CD4-positive, alpha-beta T cell treated with Interleukin-15 for 4 hours (primary cell): ENCODE measurements around the gene ARHGAP26.
A peak's percentile ranks its signal among the peaks of the same experiment; 100 is the strongest.

Experiments
- DNase-seq: peaks from one replicate; pipeline ENCODE4 v3.0.0-alpha.2; 2020; ENCODE audit warnings: low spot score

ARHGAP26 gene

GRCh38 chr5:143017541-143017940 lies 247.4 kb downstream of the ARHGAP26 start:
- no peak for DNase-seq

DNA sequence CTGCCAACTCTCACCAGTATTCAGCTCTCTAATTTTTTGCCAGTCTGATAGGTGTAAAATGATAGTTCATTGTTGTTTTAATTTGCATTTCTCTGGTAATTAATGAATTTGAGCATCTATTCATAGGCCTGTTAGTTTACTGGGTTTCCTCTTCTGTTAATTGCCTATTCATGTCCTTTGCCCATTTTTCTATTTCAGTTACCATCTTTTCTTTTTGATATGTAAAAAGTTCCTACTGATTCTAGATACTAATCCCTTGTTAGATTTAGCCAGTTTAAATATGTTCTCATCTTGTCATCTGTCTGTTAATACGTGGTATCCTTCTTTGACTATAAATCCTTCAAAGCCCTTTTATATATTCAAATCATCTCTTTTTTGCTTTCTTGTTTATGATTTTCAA lies 247.8 kb downstream of the ARHGAP26 start:
- no peak for DNase-seq

- no peak for DNase-seq
Measured at GRCh38 chr5:143019157-143019556, 249.0 kb downstream of the ARHGAP26 start.

GRCh38 chr5:143019614-143020515 lies 249.7 kb downstream of the ARHGAP26 start:
- no peak for DNase-seq

DNA sequence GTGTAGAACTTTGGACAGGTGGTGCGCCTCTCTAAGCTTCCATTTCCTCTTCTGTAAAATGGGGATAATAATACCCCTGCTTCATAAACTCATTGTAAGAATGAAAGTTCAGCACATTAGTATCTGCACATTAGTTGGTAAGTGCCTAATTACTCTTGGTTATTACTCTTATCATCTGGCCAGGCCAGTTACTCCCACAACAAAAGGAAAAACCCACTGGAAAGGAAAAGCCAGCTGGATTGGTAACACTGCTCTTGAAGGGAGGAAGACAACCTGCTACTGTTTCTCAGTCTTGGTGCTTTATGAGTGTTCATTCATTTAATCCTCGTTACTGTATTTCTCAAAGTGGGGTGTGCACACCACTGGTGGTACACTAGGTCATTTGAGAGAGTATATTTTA lies 251.4 kb downstream of the ARHGAP26 start:
- no peak for DNase-seq

- no peak for DNase-seq
Measured at GRCh38 chr5:143023411-143024096, 253.4 kb downstream of the ARHGAP26 start.

DNA sequence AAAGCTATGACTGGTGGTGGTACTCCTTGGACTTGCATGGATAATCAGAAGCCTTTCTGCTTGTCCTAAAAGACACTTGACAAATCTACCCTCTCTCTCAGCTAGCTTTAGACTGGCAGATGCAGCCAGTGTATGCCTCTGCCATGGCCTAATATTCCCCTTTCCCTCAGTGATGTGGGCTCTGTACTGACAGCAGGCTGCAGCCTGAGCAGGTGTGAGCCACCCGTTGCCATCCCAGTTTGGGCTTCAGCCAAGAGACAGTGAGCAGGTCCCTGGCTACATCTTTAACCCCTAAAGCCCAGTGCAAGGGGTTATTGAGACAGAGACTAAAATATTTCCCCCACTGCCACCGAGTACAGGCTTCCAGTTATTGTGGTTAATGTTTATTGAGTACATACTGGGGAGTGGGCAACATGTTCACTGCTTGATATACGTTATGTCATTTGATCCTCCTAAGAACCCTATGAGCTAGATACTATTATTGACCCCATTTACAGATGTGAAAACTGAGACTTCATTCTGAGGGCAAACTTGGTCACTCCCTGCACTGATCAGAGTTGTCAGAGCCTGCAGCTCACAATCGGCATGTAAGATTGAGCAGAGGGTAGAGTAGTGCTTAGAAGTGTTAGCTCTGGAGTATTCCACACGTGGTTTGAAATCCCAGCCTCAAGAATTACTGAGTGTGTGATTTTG lies 254.2 kb downstream of the ARHGAP26 start:
- no peak for DNase-seq

- no peak for DNase-seq
Measured at GRCh38 chr5:143025376-143025775, 255.2 kb downstream of the ARHGAP26 start.

- DNase-seq = no peak
Measured at GRCh38 chr5:143025971-143026370, 255.8 kb downstream of the ARHGAP26 start.

DNA sequence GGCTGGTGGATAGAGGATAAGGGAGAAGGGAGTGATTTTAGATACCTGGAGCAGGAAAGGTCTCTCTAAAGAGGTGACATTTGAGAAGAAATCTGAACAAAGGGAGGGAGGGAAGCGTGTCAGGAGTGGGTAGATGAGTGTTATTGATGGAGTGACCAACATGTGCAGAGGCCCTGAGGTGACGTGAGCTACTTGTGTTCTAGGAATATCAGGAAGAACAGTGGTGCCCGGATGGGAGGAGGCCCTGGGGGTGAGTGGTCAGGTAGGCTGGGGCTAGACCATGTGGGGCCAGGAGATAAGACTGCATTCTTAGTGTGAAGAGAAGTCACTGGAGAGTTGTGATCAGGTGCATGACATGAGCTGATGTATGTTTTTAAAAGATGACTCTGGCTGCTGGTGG lies 256.2 kb downstream of the ARHGAP26 start:
- no peak for DNase-seq

DNA sequence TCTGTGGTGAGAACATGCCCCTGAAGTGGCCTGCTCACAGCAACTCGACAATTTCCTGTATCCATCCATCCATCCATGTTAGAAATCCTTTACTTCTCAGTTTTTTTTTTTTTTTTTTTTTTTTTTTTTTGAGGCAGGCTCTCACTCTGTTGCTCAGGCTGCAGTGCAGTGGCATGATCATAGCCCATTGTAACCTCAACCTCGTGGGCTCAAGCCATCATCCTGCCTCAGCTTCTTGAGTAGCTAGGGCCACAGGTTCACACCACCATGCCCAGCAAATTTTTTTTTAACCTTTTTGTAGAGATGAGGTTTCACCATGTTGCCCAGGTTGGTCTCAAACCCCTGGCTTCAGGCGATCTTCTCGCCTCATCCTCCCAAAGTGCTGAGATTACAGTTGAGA lies 259.1 kb downstream of the ARHGAP26 start:
- no peak for DNase-seq

- DNase-seq = peak; percentile 46
Measured at GRCh38 chr5:143030349-143030748, 260.2 kb downstream of the ARHGAP26 start.

DNA sequence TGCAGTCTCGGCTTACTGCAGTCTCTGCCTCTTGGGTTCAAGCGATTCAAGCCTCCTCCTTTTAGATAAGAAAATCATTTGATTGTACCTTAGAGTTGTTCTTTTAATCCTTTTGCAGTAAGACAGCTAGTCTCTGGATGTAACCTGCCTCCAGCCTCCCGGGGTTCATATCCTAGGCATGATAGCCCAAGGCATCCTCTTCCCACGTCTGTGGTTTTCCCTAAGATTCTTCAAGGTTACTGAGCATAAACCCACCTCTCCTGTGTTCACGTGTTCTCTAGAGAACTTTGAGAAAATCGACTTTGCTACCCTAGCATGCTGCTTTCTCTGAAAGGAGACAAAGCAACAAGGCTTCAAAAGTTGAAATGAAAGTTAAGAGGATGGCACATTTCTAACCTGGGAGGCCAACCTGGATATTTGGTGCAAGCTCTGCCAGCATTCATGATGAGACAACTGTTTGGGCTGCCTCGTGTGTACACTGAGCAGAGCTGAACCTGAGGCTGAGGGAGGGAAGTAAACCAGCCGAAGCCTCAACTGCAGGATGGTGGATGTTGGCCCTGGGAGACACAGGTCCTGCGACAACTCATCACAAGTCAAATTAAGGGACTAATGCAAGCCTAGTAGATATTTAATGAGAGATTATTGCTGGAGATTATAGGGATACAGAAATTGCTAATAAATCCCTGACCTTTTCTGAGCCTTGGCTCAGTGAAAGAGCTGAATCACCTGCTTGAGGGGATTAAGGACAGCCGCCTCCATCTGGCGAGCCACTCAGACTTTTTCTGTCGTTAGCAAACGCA lies 261.8 kb downstream of the ARHGAP26 start:
- DNase-seq = no peak

GRCh38 chr5:143032581-143032836 lies 262.3 kb downstream of the ARHGAP26 start:
- DNase-seq = no peak

DNA sequence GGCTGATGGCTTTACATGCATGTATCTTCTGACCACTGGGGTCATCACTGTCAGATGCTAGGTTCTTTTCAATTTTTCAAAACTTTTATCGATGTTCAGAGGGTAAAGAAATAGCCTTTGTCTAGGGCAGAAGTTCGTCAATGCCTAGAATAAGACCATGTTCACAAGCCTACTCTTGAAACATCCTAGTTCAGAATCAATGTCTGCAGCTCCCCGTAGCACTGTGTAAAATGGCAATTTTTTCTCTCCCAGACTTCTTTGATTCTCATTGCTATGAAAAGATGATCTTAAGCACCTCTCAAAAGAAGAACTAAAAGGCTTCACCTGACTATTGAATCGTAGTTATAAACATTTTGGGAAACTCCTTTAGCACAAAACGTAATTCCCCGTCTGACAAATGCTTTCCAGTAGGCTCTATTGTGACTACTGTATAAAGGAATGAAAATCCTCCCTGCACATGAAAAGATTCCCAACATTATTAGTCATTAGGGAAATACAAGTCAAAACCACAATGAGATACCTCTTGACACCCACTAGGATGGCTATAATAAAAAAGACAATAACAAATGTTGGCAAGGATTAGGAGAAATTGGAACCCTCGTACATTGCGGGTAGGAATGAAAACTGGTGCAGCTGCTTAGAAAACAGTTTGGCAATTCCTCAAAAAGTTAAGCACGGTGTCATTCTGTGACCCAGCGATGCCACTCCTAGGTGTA lies 263.5 kb downstream of the ARHGAP26 start:
- DNase-seq = no peak

DNA sequence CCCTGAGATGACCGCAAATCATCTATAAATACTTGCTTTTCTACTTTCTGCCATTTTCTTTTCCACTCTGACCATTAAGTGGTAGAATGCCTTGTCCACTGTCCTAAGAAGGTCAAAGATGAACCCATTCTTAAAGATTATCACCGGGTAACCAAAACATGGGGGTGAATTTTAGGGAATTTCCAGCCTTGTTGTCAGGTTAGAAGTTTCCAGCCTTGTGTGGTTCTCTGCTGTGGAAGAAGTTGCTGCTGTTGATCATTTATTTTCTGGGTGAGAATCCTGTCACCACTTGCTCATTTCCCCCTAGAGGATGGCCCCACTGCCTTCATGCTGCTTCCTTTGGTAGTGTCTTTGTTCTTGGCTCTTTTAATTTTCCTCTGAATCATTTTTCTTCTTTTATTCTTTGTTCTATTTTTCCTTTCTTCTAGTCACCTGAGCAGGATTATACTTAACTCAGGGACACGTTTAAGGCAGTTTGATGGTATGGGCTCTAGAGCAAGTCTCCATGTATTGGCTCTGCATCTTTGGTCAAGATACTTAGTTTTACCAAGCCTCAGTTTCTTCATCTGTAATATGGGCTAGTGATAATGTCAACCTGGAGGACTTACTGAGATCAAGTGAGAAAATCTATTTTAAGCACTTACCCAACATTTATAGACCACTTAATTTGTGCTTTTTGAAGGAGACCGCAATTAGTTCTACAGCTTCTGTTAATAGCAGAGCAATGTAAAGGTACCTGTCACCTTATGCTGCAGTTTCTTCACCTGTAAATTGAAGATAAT lies 266.2 kb downstream of the ARHGAP26 start:
- DNase-seq = no peak

DNA sequence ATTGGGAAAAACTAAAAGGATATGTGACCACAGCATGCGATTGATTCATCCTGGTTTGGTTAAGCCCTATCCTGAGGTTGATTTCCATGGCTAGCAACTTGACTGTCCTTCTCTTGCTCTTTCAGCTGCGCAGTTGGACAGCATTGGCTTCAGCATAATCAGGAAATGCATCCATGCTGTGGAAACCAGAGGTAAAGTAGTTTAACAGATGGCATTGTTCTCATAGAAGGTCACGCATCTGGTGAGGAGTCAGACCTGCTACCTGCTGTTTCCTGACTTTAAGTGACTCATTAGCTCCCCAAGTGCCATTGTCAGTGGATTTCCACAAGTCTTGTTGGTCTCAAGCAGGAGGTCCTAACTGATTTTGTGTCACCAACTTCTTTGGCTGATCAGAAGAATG lies 266.9 kb downstream of the ARHGAP26 start:
- DNase-seq = no peak

- no peak for DNase-seq
Measured at GRCh38 chr5:143037708-143038107, 267.5 kb downstream of the ARHGAP26 start.

DNA sequence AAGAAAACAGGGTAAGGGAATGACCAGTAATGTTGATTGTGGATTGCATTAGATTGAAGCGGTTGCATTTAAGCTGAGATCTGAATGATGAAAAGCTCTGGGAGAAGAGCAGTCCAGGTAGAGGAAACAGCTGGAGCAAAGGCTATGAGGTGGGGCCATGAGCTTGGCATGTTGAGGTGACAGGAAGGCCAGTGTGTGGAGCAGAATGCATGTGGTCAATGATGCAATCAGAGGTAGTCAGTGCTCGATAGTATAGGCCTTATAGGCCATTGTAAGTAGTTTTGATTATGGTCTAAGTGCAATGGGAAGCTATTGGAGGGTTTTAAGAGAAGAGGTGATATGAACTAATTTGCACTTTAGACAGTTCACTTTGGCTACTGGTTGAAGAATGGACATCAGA lies 270.4 kb downstream of the ARHGAP26 start:
- no peak for DNase-seq

- DNase-seq = no peak
Measured at GRCh38 chr5:143041461-143041860, 271.3 kb downstream of the ARHGAP26 start.
